ENCODE measurements around the gene OGDHL. TPM values are rescaled to one million over a fixed set of nuclear protein-coding genes. Genes with fewer than 3 reads are reported as not detected.

Gene OGDHL
- total RNA-seq, 1 donor from 2014 or later = 7.5 TPM

Other genes starting within 250 kb of the OGDHL start
- 25.8 TPM for gene ERCC6, start 223.2 kb downstream of the OGDHL start, total RNA-seq (ENCODE audit: unreplicated experiment)
- 0.72 TPM for gene SLC18A3, start 152.0 kb downstream of the OGDHL start, total RNA-seq (ENCODE audit: unreplicated experiment)
- 0.23 TPM for gene CHAT, start 148.3 kb downstream of the OGDHL start, total RNA-seq (ENCODE audit: unreplicated experiment)
- not detected for gene C10orf53, start 82.7 kb downstream of the OGDHL start, total RNA-seq (ENCODE audit: unreplicated experiment)
- 40.5 TPM for gene PARG, start 179.7 kb upstream of the OGDHL start, total RNA-seq (ENCODE audit: unreplicated experiment)
- gene TIMM23B, start 179.7 kb upstream of the OGDHL start, total RNA-seq (ENCODE audit: unreplicated experiment) = 21.4 TPM
- gene AGAP6, start 226.1 kb upstream of the OGDHL start, total RNA-seq (ENCODE audit: unreplicated experiment) = 17.2 TPM